ENCODE results near the gene SUDS3.

The SUDS3 gene

GRCh38 chr12:118456741-118457140 lies 80.4 kb downstream of the SUDS3 start:
- no peak for DNase-seq

- DNase-seq, result no peak
Measured at GRCh38 chr12:118459110-118459509, 82.8 kb downstream of the SUDS3 start.

GRCh38 chr12:118463677-118464076 lies 87.3 kb downstream of the SUDS3 start:
- DNase-seq, result no peak

- no peak for DNase-seq
Measured at GRCh38 chr12:118465706-118466105, 89.4 kb downstream of the SUDS3 start.

Measured in NCI-H82 (cell line).